Measurements from ENCODE around the gene RAB11FIP5.

Gene RAB11FIP5

GRCh38 chr2:73028841-73029240 lies 83.9 kb downstream of the RAB11FIP5 start:
- DNase-seq = no peak

GRCh38 chr2:73027340-73027739 lies 85.4 kb downstream of the RAB11FIP5 start:
- no peak for DNase-seq

- no peak for DNase-seq
These were observed 89.3 kb downstream of the RAB11FIP5 start for GRCh38 chr2:73023497-73023896.

Data from NCI-H524 treated with DMSO at 0.1 percent for 48 hours (cell line).